ENCODE data around the gene FBXO10.

The FBXO10 gene

DNA sequence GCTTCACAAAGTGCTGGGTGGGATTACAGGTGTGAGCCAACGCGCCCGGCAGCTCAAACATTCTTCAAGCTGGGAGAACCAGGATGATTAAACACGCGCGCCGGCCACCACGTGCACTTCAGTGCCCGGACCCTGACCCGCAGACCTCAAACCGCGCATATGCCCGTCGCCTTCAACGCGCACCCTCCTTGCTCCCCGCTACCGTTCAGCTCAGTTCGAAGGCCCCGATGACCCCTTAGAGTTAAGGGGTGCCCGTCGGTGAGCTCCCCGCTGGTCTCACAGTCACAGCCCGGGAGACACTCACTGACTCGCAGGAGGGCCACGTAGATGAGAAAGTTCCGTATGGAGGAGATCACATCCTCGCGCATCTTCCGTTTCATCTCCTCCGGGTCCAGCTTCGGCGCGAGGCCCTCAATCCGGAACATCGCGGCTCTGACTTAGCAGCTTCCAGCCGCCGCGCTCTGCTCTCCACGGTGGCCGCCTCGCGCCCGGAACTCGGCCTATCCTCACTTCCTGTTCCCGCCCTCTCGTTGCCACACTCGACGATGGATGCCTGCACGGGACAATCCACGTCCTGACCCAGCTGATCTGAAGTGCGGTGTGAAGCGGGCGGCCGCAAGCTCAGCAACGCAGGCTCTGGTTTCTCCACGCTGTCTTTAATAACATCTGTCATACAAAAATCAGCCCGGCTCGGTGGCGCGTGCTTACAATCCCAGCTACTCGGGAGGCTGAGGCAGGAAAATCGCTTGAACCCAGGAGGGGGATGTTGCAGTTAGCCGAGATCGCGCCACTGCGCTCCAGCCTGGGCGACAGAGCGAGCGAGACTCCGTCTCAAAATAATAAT, 16.1 kb upstream of the FBXO10 start, which contains the start of gene TOMM5:
TOMM5 (minus strand) TSS at position 490 of the 844 bp plus-strand sequence; CDS start at position 425, 65 bp downstream.
- DNase-seq: peak; percentile 84 to 88

DNA sequence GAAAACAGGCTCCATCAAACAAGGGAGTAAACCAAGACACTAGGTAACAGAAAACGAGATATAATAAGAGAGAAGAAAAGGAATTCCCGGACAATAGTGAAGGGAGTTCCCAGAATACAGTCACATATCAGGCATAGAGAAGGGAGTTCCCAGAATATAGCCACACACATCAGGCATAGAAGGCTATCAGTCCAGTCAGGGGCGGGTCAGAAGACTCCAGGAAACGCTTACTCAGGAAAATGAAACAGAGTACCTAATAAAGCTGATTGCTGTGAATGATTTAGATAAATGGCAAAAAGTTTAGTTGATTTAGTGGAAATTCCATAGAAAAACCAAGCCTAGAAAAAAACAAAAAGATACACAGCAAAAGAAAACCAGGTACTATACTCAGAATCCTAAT, 11.3 kb upstream of the FBXO10 start:
- no peak for DNase-seq

DNA sequence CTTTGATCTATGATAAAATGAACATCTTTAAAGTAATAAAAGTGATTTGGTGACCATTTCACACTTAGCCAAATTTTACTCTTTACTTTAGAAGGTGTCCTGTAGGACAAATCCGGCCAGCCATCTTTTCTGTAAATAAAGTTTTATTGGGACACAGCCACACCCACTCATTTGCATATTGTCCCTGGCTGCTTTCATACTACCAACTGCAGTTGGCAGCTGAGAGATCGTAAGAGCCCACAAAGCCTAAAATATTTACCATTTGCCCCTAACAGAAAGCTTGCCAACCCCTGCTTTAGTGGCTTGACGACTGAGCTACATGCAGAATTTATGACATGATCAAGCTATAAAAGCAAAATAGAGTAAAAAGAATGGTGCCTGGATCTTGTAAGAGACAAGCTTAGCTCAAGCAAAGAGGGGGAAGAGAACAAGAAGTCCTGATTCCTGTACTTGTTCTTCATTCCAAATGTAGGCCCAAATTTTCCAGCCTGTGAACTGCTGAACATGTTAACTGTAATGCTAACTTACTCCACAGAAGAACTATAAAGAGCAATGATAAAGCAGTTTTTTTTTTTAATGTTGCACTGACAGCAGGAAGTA, 7.4 kb upstream of the FBXO10 start:
- no peak for DNase-seq

DNA sequence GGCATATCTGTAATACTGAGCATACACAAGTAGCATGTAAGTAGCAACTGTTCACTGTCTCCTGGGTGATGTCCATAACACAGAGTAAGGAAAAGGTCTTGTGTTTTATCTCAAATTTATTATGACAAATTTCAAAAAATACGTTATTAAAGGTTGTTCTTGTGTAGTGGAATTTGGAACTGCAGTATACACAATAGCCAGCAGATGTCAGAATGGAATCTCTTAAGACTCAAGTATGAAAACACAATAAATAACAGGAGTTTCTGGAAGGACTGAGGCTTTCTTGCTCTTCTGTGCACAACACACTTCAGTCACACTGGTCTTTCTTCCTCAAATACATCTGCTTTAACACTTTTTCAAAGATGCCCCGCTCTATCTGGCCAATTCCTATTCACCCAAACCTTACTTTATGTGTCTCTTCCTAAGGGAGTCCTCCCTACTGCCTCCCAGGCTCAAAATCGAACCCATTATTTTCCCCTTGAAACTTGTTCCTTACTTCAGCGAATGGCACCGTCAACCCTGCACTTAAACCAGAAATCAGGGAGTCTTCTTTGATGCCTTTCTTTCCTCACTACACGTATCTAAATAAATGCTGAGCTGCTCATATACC, 6.5 kb upstream of the FBXO10 start:
- DNase-seq: no peak

DNA sequence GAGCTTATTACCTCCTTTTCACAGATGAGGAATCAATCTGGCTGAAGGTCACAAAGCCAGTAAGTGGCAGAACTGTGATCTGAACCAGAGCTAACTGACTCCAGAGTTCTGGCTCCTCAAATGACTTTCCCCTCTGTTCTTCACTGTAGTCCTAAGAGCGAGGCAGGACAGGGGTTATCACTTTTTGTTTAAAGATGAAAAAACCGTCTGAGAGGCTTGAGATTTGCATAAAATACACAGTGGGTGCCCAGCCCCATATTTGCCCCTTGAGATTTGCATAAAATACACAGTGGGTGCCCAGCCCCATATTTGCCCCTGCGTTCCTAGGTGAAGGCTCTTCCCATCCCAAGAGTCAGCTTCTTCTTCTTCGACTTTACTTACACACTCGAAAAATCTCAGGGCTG, 667 bp downstream of the FBXO10 start:
- DNase-seq: no peak

DNA sequence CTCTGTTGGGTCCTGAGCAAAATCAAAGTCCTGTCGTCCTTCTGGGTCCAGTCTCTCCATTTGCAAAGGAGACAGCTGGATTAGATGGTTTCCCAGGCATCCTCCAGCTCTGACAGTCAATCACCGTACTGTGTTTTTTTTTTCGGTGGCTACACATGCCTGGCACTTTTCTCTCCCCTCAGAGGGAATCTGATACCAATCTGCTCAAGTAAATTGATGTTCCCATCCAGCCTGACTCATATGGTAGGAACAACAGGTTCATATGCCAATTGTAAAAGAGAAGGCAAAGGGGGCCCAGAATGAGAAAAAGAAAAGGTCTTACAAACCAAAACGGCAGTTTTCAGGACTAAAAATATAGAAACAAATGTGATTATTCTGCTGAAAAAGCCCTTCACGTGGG, 1.2 kb downstream of the FBXO10 start:
- DNase-seq: no peak

- no peak for DNase-seq
Observed at GRCh38 chr9:37574241-37574721, 1.9 kb downstream of the FBXO10 start.

DNA sequence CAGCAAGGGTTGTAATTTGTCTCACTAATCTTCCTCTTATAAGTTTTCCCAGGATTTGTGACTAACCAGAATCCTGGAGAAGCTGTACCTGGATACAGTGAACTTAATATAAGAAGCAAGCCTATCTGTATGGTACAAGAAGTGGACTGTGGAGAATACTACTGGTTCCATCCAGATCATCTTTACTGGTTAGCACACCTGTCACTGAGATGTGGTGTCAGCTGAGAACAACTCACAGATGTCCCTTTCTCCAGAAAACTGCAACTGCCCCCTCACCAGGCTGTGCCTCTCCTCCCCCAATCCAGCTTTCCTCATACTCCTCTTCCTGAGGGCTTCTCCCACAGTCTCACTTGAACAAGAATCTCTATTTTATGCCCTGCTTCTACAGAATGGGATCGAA, 4.9 kb downstream of the FBXO10 start:
- DNase-seq: no peak

DNA sequence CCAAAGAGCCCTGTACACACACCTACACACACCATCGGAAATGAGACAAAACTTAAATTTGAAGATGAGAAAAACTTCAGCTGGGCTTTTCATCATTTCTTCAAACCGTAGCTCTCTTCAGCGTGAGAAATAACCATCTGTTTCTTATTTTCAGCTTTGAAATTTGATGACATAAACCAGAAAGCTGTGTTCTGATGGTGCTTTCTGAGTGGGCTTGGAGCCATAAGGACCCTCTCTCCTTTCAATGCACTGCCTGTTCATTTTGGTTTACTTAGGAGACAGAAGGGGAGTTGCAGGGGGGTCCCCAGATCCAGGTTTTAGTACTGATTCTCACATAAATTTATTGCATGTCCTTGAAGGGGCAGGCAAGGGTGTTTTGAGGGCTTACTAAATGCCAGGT, 9.5 kb downstream of the FBXO10 start:
- no peak for DNase-seq

- no peak for DNase-seq
Observed at GRCh38 chr9:37565661-37566618, 10.2 kb downstream of the FBXO10 start.

- DNase-seq: no peak
Observed at GRCh38 chr9:37564916-37565315, 11.3 kb downstream of the FBXO10 start.

GRCh38 chr9:37563806-37564513, 12.2 kb downstream of the FBXO10 start:
- no peak for DNase-seq

DNA sequence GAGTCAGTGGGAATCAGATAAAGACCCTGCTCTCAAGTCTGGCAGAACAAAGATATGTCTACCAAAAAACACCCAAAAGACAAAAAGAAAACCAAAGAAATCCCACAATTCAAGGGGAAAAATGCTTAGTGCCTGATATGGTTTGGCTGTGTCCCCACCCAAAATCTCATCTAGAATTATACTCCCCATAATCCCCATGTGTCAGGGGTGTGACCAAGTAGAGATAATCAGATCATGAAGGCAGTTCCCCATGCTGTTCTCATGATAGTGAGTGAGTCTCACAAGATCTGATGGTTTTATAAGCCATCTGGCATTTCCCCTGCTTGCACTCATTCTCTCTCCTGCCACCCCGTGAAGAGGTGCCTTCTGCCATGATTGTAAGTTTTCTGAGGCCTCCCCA, 13.4 kb downstream of the FBXO10 start:
- DNase-seq: no peak

DNA sequence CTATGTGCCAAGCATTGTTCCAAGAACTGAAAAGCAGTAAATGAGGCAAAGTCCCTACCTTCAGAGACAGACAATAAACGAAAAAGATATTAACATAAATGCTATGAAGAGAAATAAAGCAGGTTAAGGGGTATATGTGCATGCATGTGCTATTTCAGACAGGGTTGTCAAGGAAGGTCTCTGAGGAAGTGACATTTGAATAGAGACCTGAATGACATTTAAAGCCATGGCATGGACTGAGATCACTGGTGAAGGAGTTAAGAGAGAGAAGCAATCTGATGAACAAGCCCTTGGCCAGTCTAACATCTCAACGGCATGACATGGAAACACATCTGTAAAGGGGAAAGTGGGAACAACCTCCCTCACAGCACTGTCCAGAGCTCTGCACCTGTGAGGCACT, 14.5 kb downstream of the FBXO10 start:
- no peak for DNase-seq

DNA sequence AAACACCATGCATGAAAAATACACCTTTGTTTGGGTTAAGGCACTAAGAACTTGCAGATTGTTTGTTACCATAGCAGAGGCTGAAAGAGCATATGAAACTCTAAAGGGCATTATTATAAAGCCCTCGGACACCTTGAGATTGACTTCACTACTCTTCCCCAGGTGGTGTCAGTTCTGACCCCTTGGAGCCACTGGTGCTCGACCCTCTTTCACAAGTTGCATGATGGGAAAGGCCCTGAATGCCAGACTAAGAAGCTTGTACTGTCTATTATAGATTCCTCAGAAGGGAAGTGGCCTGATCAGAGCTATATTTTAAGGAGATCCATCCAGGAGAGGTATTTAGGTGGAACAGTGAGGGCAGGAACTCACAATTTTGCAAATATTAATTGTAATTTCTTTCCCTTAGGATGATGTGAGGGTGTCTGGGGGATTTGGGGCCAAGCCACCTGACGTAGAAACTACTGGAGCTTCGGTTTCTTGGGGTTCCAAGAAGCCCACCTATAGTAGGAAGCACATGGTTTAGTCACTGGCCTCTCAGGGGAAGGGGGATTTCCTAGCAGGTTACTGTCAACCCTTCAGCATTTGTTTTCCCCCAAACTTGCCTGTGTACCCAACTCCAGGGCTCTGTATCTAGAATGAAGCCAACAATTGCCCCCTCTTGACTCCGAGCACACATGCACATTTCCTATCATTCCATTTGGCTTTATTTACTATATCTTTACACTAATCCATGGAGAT, 16.2 kb downstream of the FBXO10 start:
- DNase-seq: no peak

DNA sequence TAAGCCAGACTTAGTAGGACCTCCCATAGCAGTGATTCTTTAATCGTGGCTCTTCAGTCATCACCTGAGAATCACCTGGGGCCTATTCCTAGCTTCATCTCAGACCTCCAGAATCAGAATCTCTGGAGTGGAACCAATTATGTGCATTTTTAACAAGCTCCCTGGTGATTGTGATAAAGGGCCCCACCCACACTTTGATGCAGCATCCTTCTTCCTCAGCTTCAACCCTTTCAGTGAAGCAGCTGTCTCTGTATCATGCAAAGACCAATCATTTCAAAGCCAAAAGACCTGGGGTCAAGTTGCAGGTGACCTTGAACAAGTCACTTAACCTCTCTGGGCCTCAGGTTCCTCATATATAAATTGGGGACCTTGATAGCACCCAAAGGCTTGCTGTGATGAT, 17.1 kb downstream of the FBXO10 start:
- DNase-seq: no peak

DNA sequence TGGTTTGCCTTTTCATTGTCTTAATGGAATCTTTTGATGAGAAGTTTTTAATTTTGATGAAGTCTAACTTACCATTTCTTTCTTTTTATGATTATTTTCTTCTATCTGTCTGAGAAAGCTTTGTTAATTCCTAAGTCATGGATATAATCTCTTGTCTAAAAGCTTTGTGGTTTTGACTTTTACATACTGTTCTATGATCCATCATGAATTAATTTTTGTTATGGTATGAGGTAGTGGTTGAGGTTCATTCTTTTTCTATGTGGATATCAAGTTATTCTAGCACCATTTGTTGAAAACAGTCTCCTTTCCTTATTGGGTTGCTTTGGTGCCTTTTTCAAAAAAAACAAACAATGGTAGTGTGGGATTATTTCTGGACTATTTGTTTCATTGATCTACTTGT, 20.4 kb downstream of the FBXO10 start:
- DNase-seq: no peak

GRCh38 chr9:37554318-37554717, 21.9 kb downstream of the FBXO10 start:
- DNase-seq: no peak

- DNase-seq: no peak
Observed at GRCh38 chr9:37551888-37552287, 24.3 kb downstream of the FBXO10 start.

GRCh38 chr9:37551468-37551867, 24.7 kb downstream of the FBXO10 start:
- DNase-seq: no peak

DNA sequence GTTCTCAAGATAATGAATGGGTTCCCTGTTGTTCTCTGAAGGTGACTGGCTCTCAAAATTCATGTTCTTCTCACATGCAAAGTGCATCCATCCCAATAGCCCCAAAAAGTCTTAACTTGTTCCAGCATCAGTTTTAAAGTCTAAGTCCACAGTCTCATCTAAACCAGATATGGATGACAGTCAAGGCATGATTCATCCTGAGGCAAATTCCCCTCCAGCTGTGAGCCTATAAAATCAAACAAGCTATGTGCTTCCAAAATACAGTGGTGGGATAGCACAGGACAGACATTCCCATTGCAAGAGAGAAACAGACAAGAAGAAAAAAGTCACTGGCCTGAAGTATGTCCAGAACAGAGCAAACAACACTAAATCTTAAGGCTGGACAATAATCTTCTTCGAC, 25.4 kb downstream of the FBXO10 start:
- no peak for DNase-seq
